GM12873 (cell line): Measurements from ENCODE around the gene SCFD2.

Experiments
- CTCF ChIP-seq: IDR thresholded peaks from 2 replicates; pipeline ENCODE4 v1.5.1; 2012; ENCODE audit warnings: low read depth, mild to moderate bottlenecking, moderate library complexity, low read length, control low read depth; ENCODE audit not compliant: insufficient read depth; ENCODE audit errors: missing control alignments

SCFD2 gene

GRCh38 chr4:53043055-53043454 is 322.8 kb downstream of the SCFD2 start:
- TF ChIP-seq CTCF, result no peak

- no peak for TF ChIP-seq CTCF
These were observed 325.0 kb downstream of the SCFD2 start for GRCh38 chr4:53040851-53041250.

- no peak for TF ChIP-seq CTCF
These were observed 325.4 kb downstream of the SCFD2 start for GRCh38 chr4:53040459-53040815.

- no peak for TF ChIP-seq CTCF
These were observed 326.0 kb downstream of the SCFD2 start for GRCh38 chr4:53039741-53040458.

GRCh38 chr4:53037892-53038291 is 328.0 kb downstream of the SCFD2 start:
- TF ChIP-seq CTCF, result no peak

GRCh38 chr4:53026233-53026632 is 339.6 kb downstream of the SCFD2 start:
- no peak for TF ChIP-seq CTCF

- no peak for TF ChIP-seq CTCF
These were observed 342.1 kb downstream of the SCFD2 start for GRCh38 chr4:53023677-53024299.
